Endometrial microvascular endothelial cells (primary cell): ENCODE results near the gene TH. TPM values are rescaled to one million over a fixed set of nuclear protein-coding genes. Genes with fewer than 3 reads are reported as not detected.

Source experiments
- in situ Hi-C: cut with HindIII; loops from 2 replicates; pipeline ENCODE4 v1.10.0; 2017; ENCODE audit warnings: low sequenced_read_pairs, low pct_unique_long_range_greater_than_20kb; ENCODE audit errors: inconsistent ontology term
- total RNA-seq: library from RNA; depleted of rRNA; stranded (reverse); fragments of >200 nt; gene quantifications from one replicate; pipeline ENCODE4 v1.2.3, GENCODE V29; 2015; ENCODE audit errors: inconsistent ontology term

TH gene
- total RNA-seq, 1 donor from 2014 or later, result not detected

- in situ Hi-C loops, result no loop called here
Observed at GRCh38 chr11:2167141-2168045, 4.2 kb downstream of the TH start.

DNA sequence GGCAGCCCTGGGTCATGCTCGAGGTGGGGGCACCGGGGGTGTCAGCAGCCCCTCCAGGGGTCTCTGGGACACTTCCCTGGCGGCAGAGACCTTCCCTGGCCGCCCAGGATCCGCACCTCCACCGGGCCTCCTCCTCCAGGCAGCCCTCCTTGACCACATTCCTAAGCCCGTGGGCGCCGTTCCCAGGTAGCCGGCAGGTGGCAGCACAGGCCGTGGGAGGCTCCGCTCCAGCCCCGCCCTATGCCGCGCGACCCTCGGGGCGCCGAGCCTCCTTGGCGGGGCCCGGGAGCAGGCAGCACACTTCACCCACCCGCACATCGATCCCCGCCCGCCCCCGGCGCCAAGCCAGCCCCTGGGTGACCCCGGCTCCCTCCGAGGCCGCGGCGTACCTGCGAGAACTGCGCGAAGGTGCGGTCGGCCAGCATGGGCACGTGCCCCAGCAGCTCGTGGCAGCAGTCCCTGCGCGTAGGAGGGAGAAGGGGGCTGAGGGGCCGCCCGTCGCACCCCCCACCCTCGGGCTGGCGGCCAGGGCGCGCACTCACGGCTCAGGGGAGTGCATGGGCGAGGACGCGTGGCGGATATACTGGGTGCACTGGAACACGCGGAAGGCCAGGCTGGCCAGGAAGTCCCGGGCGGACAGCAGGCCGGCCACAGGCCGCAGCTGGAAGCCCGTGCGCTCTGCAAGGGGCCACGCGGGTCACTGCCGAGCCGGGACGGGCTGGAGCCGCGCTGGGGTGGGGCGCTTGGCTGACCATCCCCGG, 5.3 kb downstream of the TH start:
- in situ Hi-C loops, result no loop called here

DNA sequence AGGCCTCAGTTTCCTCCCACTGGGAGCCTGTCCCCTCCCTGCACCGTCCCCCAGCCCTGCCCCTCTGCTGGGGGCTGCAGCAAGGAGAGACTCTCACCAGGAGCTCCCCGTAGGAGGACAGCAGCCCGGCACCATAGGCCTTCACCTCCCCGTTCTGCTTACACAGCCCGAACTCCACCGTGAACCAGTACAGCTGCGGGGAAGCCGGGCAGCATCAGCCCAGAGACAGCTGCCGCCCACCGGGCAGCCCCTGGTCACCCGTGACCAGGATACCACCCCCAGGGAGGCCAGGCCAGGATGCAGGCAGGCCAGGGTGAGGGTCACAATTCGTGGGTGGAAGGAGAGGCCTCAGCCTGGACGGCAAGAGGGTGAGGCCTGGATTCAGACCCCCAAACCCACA, 6.0 kb downstream of the TH start:
- in situ Hi-C loops, result no loop called here

DNA sequence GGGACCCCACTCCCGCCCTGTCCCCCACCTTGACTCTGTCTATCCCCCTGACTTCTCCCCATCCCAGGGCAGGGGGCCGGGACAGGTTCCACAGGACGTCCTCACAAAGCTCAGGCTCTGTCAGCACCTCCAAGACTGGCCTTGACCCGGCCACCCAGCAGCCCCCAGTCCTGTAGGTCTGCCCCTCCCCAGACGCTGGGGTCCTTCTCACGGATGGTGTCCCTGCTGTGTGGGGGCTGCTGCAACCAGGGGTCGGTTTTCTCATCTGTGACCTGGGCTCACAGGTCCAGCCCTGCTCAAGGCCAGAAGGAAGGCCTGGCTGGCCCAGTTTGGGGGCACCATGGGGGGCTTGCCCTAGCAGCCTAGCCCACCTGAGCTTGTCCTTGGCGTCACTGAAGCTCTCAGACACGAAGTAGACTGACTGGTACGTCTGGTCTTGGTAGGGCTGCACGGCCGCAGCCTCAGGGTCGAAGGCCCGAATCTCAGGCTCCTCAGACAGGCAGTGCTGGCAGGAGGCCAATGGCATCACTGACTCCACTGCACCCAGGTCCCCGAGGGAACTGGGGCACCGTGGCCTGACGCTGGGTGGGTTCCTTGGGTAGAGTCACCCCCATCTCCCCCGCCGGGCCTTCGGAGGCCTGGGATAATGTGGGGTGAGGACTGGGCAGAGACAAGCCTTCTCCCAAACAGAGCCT, 6.6 kb downstream of the TH start:
- in situ Hi-C loops, result no loop called here

DNA sequence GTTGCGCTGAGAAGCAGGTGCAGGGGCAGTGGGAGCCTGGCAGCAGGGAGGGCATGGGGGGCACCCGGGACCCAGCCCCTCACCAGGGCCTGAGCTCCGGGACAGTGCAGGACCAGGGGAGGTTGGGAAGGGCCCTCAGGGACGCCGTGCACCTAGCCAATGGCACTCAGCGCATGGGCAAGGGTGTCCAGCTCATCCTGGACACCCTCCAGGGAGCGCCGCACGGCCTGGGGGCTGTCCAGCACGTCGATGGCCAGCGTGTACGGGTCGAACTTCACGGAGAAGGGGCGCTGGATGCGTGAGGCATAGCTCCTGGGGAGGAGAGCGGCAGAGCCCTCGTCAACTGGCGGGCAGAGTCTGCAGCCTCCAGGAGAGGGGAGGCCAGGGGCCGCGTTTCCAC, 7.5 kb downstream of the TH start:
- in situ Hi-C loops, result no loop called here

DNA sequence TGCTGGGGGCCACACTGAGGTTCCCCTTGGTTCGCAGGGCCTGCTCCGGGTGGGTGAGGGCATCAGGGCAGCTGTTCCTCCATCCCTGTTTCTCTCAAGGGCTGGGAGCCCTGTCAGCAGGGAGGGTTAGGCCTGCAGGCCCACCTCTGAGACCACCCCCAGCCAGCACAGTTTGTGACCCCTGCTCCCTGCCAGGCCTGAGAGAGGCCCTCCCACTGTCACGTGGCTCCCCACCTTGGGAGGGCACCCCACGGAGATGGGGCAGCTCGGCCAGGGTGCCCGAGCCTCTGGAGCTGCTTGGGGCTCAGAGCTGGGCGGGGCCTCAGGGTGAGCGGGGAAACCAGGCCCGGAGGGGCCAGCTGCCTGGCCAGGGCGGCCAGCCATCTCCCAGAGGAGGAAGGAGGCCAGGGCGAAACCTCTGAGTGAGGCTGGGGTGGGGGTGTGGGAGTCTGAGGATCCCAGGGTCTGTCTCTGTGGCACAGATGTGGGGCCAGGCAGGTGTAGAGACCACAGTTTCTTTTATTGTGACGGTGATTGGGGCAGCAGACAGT, 8.1 kb downstream of the TH start:
- in situ Hi-C loops, result no loop called here

- in situ Hi-C loops, result no loop called here
Observed at GRCh38 chr11:2160736-2161259, 10.8 kb downstream of the TH start, which contains the start of gene INS. Gene INS, minus strand, starts transcription at chr11:2161209. Its CDS starts 238 bp downstream, at chr11:2160971.

DNA sequence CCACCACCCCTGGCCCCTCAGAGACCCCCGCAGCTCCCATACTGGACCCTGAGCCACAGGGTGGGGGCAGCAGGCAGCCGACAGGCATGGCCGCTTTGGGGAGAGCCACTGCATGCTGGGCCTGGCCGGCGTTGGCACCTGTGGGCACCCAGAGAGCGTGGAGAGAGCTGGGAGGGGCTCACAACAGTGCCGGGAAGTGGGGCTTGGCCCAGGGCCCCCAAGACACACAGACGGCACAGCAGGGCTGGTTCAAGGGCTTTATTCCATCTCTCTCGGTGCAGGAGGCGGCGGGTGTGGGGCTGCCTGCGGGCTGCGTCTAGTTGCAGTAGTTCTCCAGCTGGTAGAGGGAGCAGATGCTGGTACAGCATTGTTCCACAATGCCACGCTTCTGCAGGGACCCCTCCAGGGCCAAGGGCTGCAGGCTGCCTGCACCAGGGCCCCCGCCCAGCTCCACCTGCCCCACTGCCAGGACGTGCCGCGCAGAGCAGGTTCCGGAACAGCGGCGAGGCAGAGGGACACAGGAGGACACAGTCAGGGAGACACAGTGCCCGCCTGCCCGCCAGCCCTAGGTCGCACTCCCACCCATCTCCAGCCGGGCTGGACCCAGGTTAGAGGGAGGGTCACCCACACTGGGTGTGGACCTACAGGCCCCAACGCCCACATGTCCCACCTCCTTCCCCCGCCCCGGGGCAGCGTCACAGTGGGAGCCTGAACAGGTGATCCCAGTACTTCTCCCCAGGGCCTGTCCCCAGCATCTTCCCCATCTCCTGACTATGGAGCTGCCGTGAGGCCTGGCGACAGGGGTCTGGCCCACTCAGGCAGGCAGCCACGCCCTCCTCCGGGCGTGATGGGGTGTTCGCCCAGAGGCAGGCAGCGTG, 11.8 kb downstream of the TH start:
- in situ Hi-C loops, result no loop called here

GRCh38 chr11:2158966-2159365, 12.6 kb downstream of the TH start:
- in situ Hi-C loops, result no loop called here

GRCh38 chr11:2158296-2158737, 13.3 kb downstream of the TH start:
- in situ Hi-C loops, result no loop called here

- in situ Hi-C loops, result no loop called here
Observed at GRCh38 chr11:2157294-2158040, 14.1 kb downstream of the TH start.

DNA sequence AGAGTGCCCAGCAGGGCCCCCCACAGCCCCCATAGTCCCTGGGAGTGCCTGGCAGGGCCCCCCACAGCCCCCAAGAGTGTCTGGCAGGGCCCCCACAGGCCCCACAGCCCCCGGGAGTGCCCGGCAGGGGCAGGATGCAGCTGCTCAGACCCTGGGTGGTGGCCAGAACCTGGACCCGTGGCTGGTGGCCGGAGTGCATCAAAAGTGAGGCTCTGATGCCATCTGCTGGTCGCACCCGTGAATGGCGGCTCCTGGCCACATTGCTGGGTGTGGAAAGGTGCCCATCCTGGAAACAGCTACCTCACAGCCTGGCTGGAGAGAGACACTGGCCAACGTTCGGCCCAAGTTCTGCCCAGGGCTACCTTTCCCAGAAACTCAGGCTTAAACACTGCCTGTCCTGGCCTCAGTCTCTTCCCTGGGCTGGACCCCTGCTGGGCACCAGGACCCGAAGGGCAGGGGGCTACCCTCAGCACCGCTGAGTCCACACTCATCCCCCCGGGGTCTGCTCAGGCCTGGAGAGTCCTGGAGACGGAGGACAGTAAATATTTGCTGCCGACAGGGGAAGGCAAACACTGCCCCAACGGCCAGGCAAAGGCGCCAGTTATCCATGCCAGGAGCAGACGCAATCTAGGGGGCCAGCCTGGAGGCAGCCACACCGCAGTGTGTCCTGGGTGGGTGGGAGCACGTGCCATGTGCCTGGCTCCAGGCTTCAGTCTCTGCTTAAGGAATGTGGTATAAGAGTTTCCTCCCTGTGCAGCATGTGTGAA, 15.0 kb downstream of the TH start:
- in situ Hi-C loops, result no loop called here

GRCh38 chr11:2155511-2155910, 16.1 kb downstream of the TH start:
- in situ Hi-C loops, result no loop called here

DNA sequence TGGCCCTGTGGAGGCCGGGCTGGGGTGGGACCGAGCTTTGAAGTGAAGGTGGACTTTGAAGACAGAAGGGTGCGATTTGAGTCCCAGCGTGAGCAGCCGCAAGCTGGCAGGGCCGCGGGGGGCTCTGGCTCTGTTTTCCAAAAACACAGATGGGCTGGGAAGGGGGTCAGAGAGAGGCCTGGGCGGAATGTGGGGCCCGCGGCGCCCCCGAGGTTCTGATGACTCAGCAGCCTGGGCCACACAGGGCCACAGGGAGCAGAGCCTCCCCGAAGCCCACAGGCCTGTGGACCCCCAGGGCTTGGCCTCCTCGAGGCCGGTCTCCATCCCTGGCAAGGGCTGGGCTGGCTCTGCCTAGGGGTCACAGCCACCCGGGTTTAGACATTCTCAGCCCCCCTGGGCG, 16.7 kb downstream of the TH start:
- in situ Hi-C loops, result no loop called here

DNA sequence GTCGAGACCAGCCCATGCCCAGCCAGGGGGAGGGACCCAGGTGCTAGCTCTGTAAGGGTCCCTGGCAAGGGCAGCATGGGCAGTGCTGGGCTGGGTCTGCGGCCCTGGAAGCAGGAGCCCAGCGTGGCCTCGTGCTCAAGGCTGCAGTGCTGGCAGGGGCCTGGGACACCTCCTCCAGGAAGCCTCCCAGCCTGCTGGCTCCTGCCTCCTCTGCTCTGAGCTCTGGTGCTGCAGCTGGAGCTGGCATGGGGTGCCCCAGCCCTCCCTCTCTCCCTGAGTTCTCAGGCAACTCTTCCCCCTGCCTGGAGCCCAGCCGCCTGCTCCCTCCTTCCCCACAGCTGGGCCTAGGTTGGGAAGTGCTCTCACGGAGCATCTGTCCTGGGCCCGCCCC, 17.4 kb downstream of the TH start:
- in situ Hi-C loops, result no loop called here

DNA sequence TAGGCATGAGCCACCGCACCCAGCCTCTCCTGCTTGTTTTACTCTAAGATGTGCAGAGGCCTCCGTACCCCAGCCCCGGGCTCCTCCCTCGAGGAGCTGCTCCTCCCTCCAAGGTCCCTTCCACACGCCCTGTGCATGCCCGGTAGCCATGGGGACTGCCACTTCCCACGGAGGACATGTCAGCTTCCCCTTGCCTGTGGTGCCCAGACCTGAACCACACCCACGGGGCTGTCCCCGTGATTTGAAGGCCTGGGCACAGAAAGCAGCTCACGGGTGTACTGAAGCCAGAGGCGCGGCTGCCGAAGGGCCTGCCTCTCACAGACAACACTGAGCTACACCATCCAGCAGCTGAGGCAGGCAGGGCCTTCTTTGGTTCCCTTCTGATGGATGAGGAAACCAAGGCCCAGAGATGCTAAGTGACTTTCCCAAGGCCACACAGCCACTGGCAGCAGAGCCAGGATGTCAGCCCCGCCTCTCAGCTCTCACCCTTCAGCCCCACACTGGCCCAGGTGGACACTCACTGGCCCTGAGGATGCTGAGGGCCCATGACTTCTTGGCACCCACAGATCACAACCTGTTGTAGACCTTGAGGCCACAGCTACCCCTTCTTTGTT, 17.9 kb downstream of the TH start:
- in situ Hi-C loops, result no loop called here
